Activated T-cell treated with anti-CD3 and anti-CD28 coated beads, Interleukin-2, amount 50 U/mL, for 24 hours (primary cell): ENCODE measurements around the gene SESN2.

Source experiments
- DNase-seq: peaks from one replicate; pipeline ENCODE4 v3.0.0-alpha.2; 2020
- H3K27ac Mint-ChIP-seq: 2 replicates; pipeline ENCODE4 v1.8.0; 2020; ENCODE audit warnings: mild to moderate bottlenecking, mixed read lengths
- H3K27me3 Mint-ChIP-seq: 2 replicates; pipeline ENCODE4 v1.8.0; 2020; ENCODE audit warnings: mixed read lengths
- H3K36me3 Mint-ChIP-seq: 2 replicates; pipeline ENCODE4 v1.8.0; 2020; ENCODE audit warnings: low read depth, mixed read lengths
- H3K4me1 Mint-ChIP-seq: 2 replicates; pipeline ENCODE4 v1.8.0; 2020; ENCODE audit warnings: low read depth, mixed read lengths
- H3K4me3 Mint-ChIP-seq: 2 replicates; pipeline ENCODE4 v1.8.0; 2020; ENCODE audit warnings: mild to moderate bottlenecking, moderate library complexity, mixed read lengths
- H3K9me3 Mint-ChIP-seq: 2 replicates; pipeline ENCODE4 v1.8.0; 2020; ENCODE audit warnings: mixed read lengths

SESN2 gene

GRCh38 chr1:28264897-28265296 is 5.6 kb downstream of the SESN2 start:
- Mint-ChIP-seq H3K36me3 (peaks cover 10% of the 10 kb centered on the region), H3K27me3 (no peaks in the 10 kb centered on the region), H3K9me3 (no peaks in the 10 kb centered on the region), H3K4me1 (peaks cover 22% of the 10 kb centered on the region), H3K27ac (no peak overlapping the region), H3K4me3 (no peak overlapping the region)
- no peak for DNase-seq

GRCh38 chr1:28265577-28265976 is 6.3 kb downstream of the SESN2 start:
- H3K36me3 Mint-ChIP-seq = peaks cover 13% of the 10 kb centered on the region
- H3K4me3 Mint-ChIP-seq = no peak overlapping the region
- no peaks in the 10 kb centered on the region for H3K9me3 Mint-ChIP-seq
- no peak for DNase-seq
- no peak overlapping the region for H3K27ac Mint-ChIP-seq
- no peaks in the 10 kb centered on the region for H3K27me3 Mint-ChIP-seq
- H3K4me1 Mint-ChIP-seq = peaks cover 21% of the 10 kb centered on the region

- Mint-ChIP-seq H3K27ac (no peak overlapping the region), H3K36me3 (peaks cover 21% of the 10 kb centered on the region), H3K4me3 (no peak overlapping the region), H3K4me1 (peaks cover 11% of the 10 kb centered on the region), H3K27me3 (no peaks in the 10 kb centered on the region), H3K9me3 (no peaks in the 10 kb centered on the region)
- no peak for DNase-seq
Measured at GRCh38 chr1:28266920-28267322, 7.6 kb downstream of the SESN2 start.

GRCh38 chr1:28267633-28268032 is 8.3 kb downstream of the SESN2 start:
- DNase-seq = no peak
- no peaks in the 10 kb centered on the region for H3K27me3 Mint-ChIP-seq
- H3K9me3 Mint-ChIP-seq = no peaks in the 10 kb centered on the region
- no peak overlapping the region for H3K4me3 Mint-ChIP-seq
- peaks cover 26% of the 10 kb centered on the region for H3K36me3 Mint-ChIP-seq
- H3K27ac Mint-ChIP-seq = peak overlapping the region; percentile 36
- peaks cover 9% of the 10 kb centered on the region for H3K4me1 Mint-ChIP-seq

- peaks cover 5% of the 10 kb centered on the region for H3K4me1 Mint-ChIP-seq
Measured at GRCh38 chr1:28269529-28269928, 10.2 kb downstream of the SESN2 start.

GRCh38 chr1:28272215-28272852 is 13.0 kb downstream of the SESN2 start:
- Mint-ChIP-seq H3K27ac (no peak overlapping the region), H3K9me3 (no peaks in the 10 kb centered on the region), H3K36me3 (peaks cover 60% of the 10 kb centered on the region), H3K4me1 (no peaks in the 10 kb centered on the region), H3K27me3 (no peaks in the 10 kb centered on the region), H3K4me3 (no peak overlapping the region)
- DNase-seq = no peak

More at GRCh38 chr1:28269529-28269928, 10.2 kb downstream of the SESN2 start:
- DNase-seq = no peak
- Mint-ChIP-seq H3K9me3 (no peaks in the 10 kb centered on the region), H3K27ac (no peak overlapping the region), H3K27me3 (no peaks in the 10 kb centered on the region), H3K36me3 (peaks cover 43% of the 10 kb centered on the region), H3K4me3 (no peak overlapping the region)

GRCh38 chr1:28273216-28273860 is 14.0 kb downstream of the SESN2 start:
- H3K4me3 Mint-ChIP-seq = no peak overlapping the region
- H3K9me3 Mint-ChIP-seq = no peaks in the 10 kb centered on the region
- DNase-seq = no peak
- no peaks in the 10 kb centered on the region for H3K27me3 Mint-ChIP-seq
- no peak overlapping the region for H3K27ac Mint-ChIP-seq
- peaks cover 69% of the 10 kb centered on the region for H3K36me3 Mint-ChIP-seq
- no peaks in the 10 kb centered on the region for H3K4me1 Mint-ChIP-seq

GRCh38 chr1:28278763-28279162 is 19.4 kb downstream of the SESN2 start:
- no peak for DNase-seq
- Mint-ChIP-seq H3K4me3 (no peak overlapping the region), H3K36me3 (peaks cover 82% of the 10 kb centered on the region), H3K27me3 (no peaks in the 10 kb centered on the region), H3K27ac (no peak overlapping the region), H3K9me3 (no peaks in the 10 kb centered on the region), H3K4me1 (no peaks in the 10 kb centered on the region)

GRCh38 chr1:28279721-28280120 is 20.4 kb downstream of the SESN2 start:
- no peaks in the 10 kb centered on the region for H3K27me3 Mint-ChIP-seq
- DNase-seq = no peak
- no peaks in the 10 kb centered on the region for H3K9me3 Mint-ChIP-seq
- H3K4me3 Mint-ChIP-seq = no peak overlapping the region
- H3K4me1 Mint-ChIP-seq = no peaks in the 10 kb centered on the region
- peaks cover 72% of the 10 kb centered on the region for H3K36me3 Mint-ChIP-seq
- no peak overlapping the region for H3K27ac Mint-ChIP-seq

- DNase-seq = no peak
- Mint-ChIP-seq H3K36me3 (peaks cover 64% of the 10 kb centered on the region), H3K9me3 (no peaks in the 10 kb centered on the region), H3K4me1 (no peaks in the 10 kb centered on the region), H3K4me3 (no peak overlapping the region), H3K27ac (no peak overlapping the region), H3K27me3 (no peaks in the 10 kb centered on the region)
Measured at GRCh38 chr1:28280501-28280900, 21.2 kb downstream of the SESN2 start.

GRCh38 chr1:28280977-28281381 is 21.7 kb downstream of the SESN2 start:
- no peaks in the 10 kb centered on the region for H3K4me1 Mint-ChIP-seq
- no peak overlapping the region for H3K27ac Mint-ChIP-seq
- peaks cover 64% of the 10 kb centered on the region for H3K36me3 Mint-ChIP-seq
- no peak for DNase-seq
- no peak overlapping the region for H3K4me3 Mint-ChIP-seq
- no peaks in the 10 kb centered on the region for H3K27me3 Mint-ChIP-seq
- H3K9me3 Mint-ChIP-seq = no peaks in the 10 kb centered on the region

GRCh38 chr1:28281608-28282425 is 22.5 kb downstream of the SESN2 start:
- Mint-ChIP-seq H3K27me3 (no peaks in the 10 kb centered on the region), H3K4me3 (no peak overlapping the region), H3K27ac (no peak overlapping the region), H3K4me1 (no peaks in the 10 kb centered on the region), H3K36me3 (peaks cover 62% of the 10 kb centered on the region), H3K9me3 (no peaks in the 10 kb centered on the region)
- no peak for DNase-seq

- Mint-ChIP-seq H3K4me1 (no peaks in the 10 kb centered on the region), H3K27me3 (no peaks in the 10 kb centered on the region), H3K27ac (peak overlapping the region; percentile 40), H3K9me3 (no peaks in the 10 kb centered on the region), H3K4me3 (no peak overlapping the region), H3K36me3 (peaks cover 53% of the 10 kb centered on the region)
- DNase-seq = no peak
Measured at GRCh38 chr1:28282426-28283407, 23.4 kb downstream of the SESN2 start.

- Mint-ChIP-seq H3K9me3 (no peaks in the 10 kb centered on the region), H3K27ac (no peak overlapping the region), H3K27me3 (no peaks in the 10 kb centered on the region), H3K4me3 (no peak overlapping the region), H3K36me3 (peaks cover 21% of the 10 kb centered on the region), H3K4me1 (no peaks in the 10 kb centered on the region)
- no peak for DNase-seq
Measured at GRCh38 chr1:28286111-28286510, 26.8 kb downstream of the SESN2 start.
